ENCODE data around the gene ABT1. TPM values are rescaled to one million over a fixed set of nuclear protein-coding genes. Genes with fewer than 3 reads are reported as not detected.

ABT1 gene
- total RNA-seq, 2 donors from 2014 or later: 15.7 to 19.7 TPM

GRCh38 chr6:26611599-26611998, 14.8 kb downstream of the ABT1 start:
- WGBS: 50% methylated on average over 1 of the region's 1 CpG

GRCh38 chr6:26613201-26613600, 16.4 kb downstream of the ABT1 start:
- H3K4me3 ChIP-seq: no peak overlapping the region
- no peaks in the 10 kb centered on the region for H3K9me3 ChIP-seq
- peaks cover 11% of the 10 kb centered on the region for H3K27me3 ChIP-seq (replicated peaks; ENCODE audit: insufficient read depth)
- WGBS: 54% methylated on average over 19 of the region's 19 CpGs
- no peaks in the 10 kb centered on the region for H3K36me3 ChIP-seq
- H3K27ac ChIP-seq: no peak overlapping the region
- H3K4me1 ChIP-seq (replicated peaks): no peaks in the 10 kb centered on the region
- TF ChIP-seq POLR2A (IDR thresholded peaks at IDR 0.05) (no peak), CTCF (IDR thresholded peaks at IDR 0.05) (no peak), POLR2AphosphoS5 (IDR thresholded peaks at IDR 0.05) (no peak)
- intact Hi-C loops (cut with DNase I): no loop called here
- no peak for DNase-seq (ENCODE audit: low spot score)

More at GRCh38 chr6:26611599-26611998, 14.8 kb downstream of the ABT1 start:
- Histone ChIP-seq H3K4me1 (replicated peaks) (no peaks in the 10 kb centered on the region), H3K36me3 (no peaks in the 10 kb centered on the region), H3K27ac (no peak overlapping the region), H3K27me3 (replicated peaks; ENCODE audit: insufficient read depth) (peaks cover 11% of the 10 kb centered on the region), H3K4me3 (no peak overlapping the region), H3K9me3 (no peaks in the 10 kb centered on the region)
- no peak for TF ChIP-seq POLR2A (IDR thresholded peaks at IDR 0.05)
- DNase-seq (ENCODE audit: low spot score): no peak
- intact Hi-C loops (cut with DNase I): no loop called here

- WGBS: 12% methylated on average over 65 of the region's 68 CpGs
- H3K4me1 ChIP-seq (replicated peaks): no peaks in the 10 kb centered on the region
- H3K27ac ChIP-seq: no peak overlapping the region
- no peaks in the 10 kb centered on the region for H3K36me3 ChIP-seq
- H3K4me3 ChIP-seq: no peak overlapping the region
- intact Hi-C loops (cut with DNase I): no loop called here
- H3K27me3 ChIP-seq (replicated peaks; ENCODE audit: insufficient read depth): peaks cover 11% of the 10 kb centered on the region
- TF ChIP-seq POLR2A (IDR thresholded peaks at IDR 0.05) (no peak), CTCF (IDR thresholded peaks at IDR 0.05) (no peak), POLR2AphosphoS5 (IDR thresholded peaks at IDR 0.05) (no peak)
- DNase-seq (ENCODE audit: low spot score): no peak
- no peaks in the 10 kb centered on the region for H3K9me3 ChIP-seq
Measured at GRCh38 chr6:26613689-26614683, 17.2 kb downstream of the ABT1 start.

GRCh38 chr6:26623339-26623859, 26.6 kb downstream of the ABT1 start:
- Histone ChIP-seq H3K4me1 (replicated peaks) (no peaks in the 10 kb centered on the region), H3K9me3 (no peaks in the 10 kb centered on the region), H3K4me3 (no peak overlapping the region), H3K27me3 (replicated peaks; ENCODE audit: insufficient read depth) (no peaks in the 10 kb centered on the region), H3K27ac (no peak overlapping the region), H3K36me3 (no peaks in the 10 kb centered on the region)
- no peak for DNase-seq (ENCODE audit: low spot score)
- intact Hi-C loops (cut with DNase I): no loop called here
- TF ChIP-seq POLR2AphosphoS5 (IDR thresholded peaks at IDR 0.05): no peak
- TF ChIP-seq CTCF (IDR thresholded peaks at IDR 0.05): no peak
- no peak for TF ChIP-seq POLR2A (IDR thresholded peaks at IDR 0.05)
- WGBS: 96% methylated on average over 1 of the region's 1 CpG

- no peak for DNase-seq (ENCODE audit: low spot score)
- Histone ChIP-seq H3K4me3 (no peak overlapping the region), H3K27ac (no peak overlapping the region), H3K4me1 (replicated peaks) (no peaks in the 10 kb centered on the region), H3K27me3 (replicated peaks; ENCODE audit: insufficient read depth) (no peaks in the 10 kb centered on the region), H3K9me3 (no peaks in the 10 kb centered on the region), H3K36me3 (no peaks in the 10 kb centered on the region)
- intact Hi-C loops (cut with DNase I): no loop called here
- WGBS: 88% methylated on average over 1 of the region's 1 CpG
- TF ChIP-seq CTCF (IDR thresholded peaks at IDR 0.05): no peak
- no peak for TF ChIP-seq POLR2A (IDR thresholded peaks at IDR 0.05)
- no peak for TF ChIP-seq POLR2AphosphoS5 (IDR thresholded peaks at IDR 0.05)
Measured at GRCh38 chr6:26624557-26624956, 27.8 kb downstream of the ABT1 start.

Data from prostate gland (tissue), 2 donors.